IPS-11a (cell line): ENCODE data around the gene ZNF804B.

ENCODE experiments used
- H3K4me3 ChIP-seq: one replicate; pipeline ENCODE4 v1.5.1; 2013; ENCODE audit warnings: low read depth, low read length, control low read depth

ZNF804B gene

GRCh38 chr7:88965371-88965770, 205.9 kb downstream of the ZNF804B start:
- H3K4me3 ChIP-seq, result no peak overlapping the region

GRCh38 chr7:88967432-88967831, 207.9 kb downstream of the ZNF804B start:
- no peak overlapping the region for H3K4me3 ChIP-seq

DNA sequence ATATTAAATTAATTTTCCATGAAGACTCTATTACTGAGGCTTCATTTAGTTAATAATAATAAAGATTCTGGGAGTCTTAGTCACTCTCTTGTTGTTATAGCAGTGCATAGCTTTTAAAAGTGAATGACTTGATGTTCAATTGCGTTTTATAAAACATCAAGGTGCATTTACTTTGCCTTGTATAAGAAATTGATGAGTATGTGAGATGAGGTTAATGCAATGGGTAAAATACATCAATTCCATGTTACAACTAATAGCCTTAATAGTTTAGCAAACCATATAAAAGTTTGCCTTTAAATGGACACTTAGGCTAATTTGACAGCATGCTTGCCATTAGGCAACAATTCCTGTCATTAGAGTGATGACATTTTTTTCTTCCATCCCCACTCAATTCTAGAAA, 209.7 kb downstream of the ZNF804B start:
- H3K4me3 ChIP-seq, result no peak overlapping the region

DNA sequence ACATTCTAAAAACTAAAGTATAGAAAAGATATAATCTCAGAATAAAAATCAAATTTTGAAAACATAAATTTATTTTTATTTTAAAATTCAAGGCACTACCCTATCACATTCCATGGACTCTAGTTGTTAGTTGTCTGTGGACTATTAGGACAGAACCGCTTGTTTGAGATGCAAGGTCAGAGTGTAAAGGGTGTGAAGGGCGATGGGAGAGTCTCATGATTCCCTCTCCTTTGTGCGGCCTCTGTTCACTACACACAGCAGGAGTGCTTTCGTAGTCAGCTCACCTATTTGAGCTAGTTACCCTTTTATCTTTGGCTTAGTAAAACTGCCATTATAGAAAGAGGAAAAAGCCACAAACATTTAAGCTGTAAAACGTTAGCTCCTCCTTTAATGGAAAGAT, 225.8 kb downstream of the ZNF804B start:
- H3K4me3 ChIP-seq, result no peak overlapping the region

- no peak overlapping the region for H3K4me3 ChIP-seq
Observed at GRCh38 chr7:89001306-89001705, 241.8 kb downstream of the ZNF804B start.

DNA sequence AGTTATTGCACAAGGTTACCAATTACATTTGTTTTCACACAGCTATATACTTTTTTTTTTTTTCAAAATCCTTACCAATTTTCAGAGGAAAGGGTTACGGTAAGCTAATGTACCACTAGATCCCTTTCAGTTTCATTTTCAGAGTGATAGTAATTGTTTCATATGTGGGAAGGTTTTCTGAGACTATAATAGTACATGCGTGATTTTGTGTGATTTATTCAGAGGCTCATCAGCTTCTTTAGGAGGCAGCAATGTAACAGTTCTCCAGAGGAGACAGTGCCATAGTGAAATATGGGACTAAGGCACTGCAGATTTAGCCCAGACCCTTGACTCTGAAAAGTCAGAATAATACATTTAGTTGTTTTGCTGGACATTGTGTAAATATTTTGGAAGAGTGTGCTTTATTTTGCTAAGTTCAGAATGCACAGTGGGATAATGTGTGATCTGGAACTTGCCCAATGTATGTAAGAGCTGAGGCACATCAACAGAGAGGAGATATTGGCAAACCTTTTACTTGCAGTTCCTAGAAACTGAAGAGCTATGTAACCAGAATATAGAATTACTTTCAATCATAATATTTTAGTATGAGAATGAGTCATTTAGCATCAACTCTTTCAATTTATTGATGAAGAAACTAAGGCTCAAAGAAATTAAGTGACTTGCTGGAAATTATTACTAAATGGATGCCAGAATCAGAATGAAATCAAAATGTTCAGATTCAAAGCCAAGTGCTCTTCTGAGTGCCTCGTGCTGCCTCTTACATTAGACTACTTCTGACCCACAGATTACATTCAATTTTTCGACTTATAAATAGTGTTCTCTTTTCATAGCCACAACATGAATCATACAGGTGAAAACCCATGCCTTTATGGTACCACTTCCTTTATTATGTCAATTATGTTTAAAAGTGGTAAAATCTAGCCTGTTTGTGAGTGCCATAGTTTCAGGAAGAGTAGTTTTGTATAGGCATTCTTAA, 243.8 kb downstream of the ZNF804B start:
- no peak overlapping the region for H3K4me3 ChIP-seq

GRCh38 chr7:89012016-89012415, 252.5 kb downstream of the ZNF804B start:
- no peak overlapping the region for H3K4me3 ChIP-seq

DNA sequence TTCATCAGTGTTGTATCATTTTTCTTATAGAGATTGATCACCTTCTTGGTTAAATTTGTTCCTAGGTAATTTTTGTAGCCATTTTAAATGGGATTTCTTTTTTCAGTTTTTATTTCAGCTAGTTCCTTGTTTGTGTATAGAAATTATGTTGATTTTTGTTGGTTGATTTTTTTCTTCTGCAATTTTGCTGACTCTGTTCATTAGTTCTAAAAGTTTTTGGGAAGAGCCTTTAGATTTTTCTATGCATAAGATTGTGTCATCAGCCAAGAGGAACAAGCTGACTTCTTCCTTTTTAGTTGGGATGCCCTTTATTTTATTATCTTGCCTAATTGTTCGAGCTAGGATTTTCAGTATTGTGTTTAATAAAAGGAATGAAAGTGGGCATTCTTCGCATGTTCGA, 258.2 kb downstream of the ZNF804B start:
- no peak overlapping the region for H3K4me3 ChIP-seq

DNA sequence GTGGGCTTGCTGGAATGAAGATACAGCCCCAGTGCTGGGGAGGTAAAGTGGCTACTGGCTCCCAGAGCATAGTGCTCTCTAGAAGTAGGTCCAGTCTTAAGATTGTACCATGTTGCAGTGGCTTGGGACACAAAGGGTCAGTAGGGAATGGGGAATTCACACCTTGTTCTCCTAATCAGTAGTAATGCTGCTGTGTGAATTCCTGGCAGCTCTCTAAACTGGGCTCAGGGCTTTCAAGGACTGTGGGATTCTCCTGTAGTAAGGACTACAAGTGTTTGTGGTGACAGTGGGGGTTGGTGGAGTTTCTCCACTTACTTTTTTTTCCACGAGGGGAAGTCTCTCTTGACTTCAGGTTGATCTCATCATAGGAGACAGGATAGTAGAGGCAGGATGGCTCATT, 262.2 kb downstream of the ZNF804B start:
- H3K4me3 ChIP-seq, result no peak overlapping the region

- H3K4me3 ChIP-seq, result no peak overlapping the region
Observed at GRCh38 chr7:89023206-89023605, 263.7 kb downstream of the ZNF804B start.

- H3K4me3 ChIP-seq, result no peak overlapping the region
Observed at GRCh38 chr7:89023877-89024276, 264.4 kb downstream of the ZNF804B start.

DNA sequence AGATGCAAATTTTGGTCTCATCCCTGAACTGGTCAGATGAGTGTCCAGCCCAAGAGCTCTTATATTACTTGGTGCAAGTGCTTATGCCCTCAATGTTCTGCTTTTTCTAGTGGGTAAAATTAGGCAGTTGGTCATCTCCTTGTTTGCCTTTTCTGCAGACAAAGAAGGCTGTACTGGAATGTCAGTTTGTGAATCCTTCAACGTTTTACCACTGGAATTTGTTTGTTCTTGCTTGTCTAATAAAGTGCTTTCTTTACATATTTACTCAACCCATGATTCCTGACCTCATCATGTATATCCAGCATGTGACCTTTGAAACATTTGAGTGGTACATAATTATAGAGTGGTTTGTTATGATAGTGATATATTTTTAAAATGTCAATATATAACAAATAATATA, 268.3 kb downstream of the ZNF804B start:
- no peak overlapping the region for H3K4me3 ChIP-seq

GRCh38 chr7:89028319-89028718, 268.8 kb downstream of the ZNF804B start:
- no peak overlapping the region for H3K4me3 ChIP-seq

- H3K4me3 ChIP-seq, result no peak overlapping the region
Observed at GRCh38 chr7:89029864-89030263, 270.4 kb downstream of the ZNF804B start.

DNA sequence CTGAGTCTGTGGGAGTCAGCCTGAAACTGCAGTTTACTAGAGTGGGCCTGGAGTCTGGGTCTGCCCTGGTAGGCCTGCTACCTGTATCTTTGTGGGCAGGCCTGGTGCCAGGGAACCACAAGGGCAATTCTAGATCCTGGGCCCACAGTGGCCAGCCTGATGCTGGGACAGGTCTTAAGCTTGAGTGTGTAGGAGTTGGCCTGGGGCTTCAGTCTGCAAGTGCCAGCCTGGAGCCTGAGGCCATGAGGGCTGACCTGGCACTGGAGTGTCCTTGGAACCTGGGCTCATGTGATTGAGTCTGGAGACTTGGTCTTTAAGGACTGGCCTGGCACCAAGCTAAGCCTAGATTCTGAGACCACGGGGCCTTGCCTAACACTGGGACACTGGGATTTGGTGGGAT, 281.7 kb downstream of the ZNF804B start:
- H3K4me3 ChIP-seq, result no peak overlapping the region

DNA sequence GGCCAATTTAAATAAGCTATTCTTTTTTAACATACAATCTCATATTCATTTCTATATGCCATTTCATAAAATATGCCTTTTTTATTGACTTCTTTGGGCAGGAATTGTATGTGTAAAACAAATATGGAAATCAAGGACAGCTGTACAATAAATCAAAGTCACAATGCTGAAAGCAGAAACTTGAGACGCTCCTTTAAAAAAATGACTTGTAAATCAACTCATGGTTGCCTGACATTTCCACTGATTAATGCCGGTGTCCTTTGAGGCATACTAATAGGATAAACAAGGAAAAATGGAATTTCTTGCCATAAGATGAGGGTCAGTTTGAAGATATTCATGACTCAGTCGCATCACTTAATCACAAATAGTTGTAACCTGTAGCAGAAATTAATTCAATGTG, 283.4 kb downstream of the ZNF804B start:
- H3K4me3 ChIP-seq, result no peak overlapping the region

DNA sequence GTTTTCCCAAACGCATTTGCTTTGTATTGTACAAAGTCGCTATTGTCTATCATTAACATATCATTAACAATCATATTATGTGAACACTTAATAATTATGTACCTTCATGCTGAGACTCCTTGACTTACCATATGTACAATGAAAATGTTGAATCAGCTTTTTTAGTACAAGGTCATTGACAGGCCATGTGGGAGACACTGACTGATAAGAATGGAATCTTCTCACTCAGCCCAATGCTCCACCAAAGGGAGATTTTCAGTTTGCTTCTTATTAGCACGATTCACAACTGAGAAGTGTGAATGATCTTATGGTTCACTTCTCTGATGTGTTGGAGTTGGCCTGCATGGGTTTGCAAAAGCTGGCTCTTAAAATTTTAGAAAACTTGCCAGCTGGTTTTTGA, 289.5 kb downstream of the ZNF804B start:
- H3K4me3 ChIP-seq, result no peak overlapping the region

DNA sequence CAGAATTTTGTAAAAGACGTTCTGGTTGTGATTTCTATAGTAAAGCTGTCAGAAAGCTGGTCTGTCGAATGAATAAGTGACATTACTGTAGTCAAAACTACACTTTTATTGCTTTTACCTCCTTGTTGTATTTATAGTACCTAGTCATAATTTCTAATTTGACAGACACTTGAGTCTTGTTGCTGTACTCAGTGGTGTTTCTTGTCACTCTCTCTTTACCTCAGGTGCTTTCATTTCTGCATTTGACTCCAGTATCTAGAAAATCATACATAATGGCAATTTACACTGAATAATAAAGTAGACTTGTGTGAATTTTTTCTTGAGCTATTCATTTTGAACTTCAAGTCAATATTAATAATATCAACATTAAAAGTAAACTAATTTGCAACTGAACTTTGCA, 293.6 kb downstream of the ZNF804B start:
- H3K4me3 ChIP-seq, result no peak overlapping the region

- H3K4me3 ChIP-seq, result no peak overlapping the region
Observed at GRCh38 chr7:89054361-89054760, 294.9 kb downstream of the ZNF804B start.

DNA sequence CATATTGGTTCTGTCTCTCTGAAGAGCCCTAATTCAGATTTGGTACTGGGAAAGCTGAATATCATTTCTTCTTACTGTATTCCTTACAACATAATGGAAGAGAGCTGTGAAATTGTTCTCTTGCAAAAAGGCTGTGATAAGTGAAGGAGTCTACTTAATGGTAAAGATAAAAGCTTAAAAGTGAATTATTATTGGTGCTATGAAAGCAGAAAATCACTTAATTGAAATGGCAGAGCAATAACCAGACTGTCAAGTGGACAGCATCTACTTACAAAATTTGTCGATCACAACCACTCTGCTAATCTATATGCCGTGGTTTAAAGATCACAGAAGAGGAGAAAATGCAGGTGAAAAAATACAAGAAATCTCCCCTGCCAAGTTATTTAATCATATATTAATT, 300.7 kb downstream of the ZNF804B start:
- no peak overlapping the region for H3K4me3 ChIP-seq

DNA sequence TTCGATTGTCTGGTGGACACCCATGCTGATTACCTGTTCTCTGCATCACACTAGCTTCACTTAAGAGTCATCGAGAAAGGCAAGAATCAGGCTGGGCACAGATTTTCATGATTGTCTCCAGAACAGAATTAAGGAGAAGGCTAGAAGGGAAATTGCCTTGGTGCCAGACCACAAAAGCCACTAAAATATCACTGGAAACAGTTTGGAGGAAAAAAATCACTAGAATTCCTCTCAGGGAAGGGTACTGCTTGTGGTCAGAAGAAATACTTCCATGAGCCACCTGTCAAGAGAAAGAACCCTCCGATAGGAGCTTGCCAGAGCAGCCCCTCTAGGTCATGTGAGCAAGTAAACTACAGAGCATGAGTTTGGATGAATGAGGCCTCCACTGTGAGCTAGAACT, 305.3 kb downstream of the ZNF804B start:
- no peak overlapping the region for H3K4me3 ChIP-seq

DNA sequence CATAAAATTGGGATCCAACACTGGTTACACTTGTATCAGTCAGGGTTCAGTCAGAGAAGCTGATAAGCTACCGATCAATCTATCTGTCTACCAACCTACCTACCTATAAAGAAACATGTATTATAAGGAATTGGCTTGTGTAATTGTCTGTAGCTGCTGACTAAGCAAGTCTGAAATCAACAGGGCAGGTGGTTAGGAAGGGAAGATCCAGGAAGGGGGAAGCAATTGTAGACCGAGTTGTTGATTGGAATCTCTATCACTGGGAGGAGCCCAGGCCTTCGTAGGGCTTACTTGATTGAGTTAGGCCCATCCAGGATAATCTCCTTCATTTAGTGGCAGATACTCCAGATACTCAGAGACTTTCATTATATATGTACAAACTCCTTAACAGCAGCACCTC, 307.5 kb downstream of the ZNF804B start:
- H3K4me3 ChIP-seq, result no peak overlapping the region

- H3K4me3 ChIP-seq, result no peak overlapping the region
Observed at GRCh38 chr7:89072081-89072480, 312.6 kb downstream of the ZNF804B start.
